Neutrophil (primary cell): Measurements from ENCODE around the gene KIAA1549.

Source experiments
- H3K27ac ChIP-seq: fragments of 200-600 bp; sonication (generic); 2 replicates; pipeline ENCODE4 v1.5.1; 2016; ENCODE audit warnings: mild to moderate bottlenecking, moderate library complexity
- H3K27me3 ChIP-seq: fragments of 200-600 bp; sonication (generic); 2 replicates; pipeline ENCODE4 v1.6.0; 2016; ENCODE audit warnings: mild to moderate bottlenecking
- H3K36me3 ChIP-seq: fragments of 200-600 bp; sonication (generic); 2 replicates; pipeline ENCODE4 v1.5.1; 2017
- H3K4me1 ChIP-seq, 2 experiments: fragments of 200-600 bp in 1 of 2; sonication (generic) in 1 of 2; 1 replicate in 1 of 2; 2 replicates in 1 of 2; pipeline versions ENCODE4 v1.5.1 to v1.6.1; 2013 to 2016; ENCODE audit warnings: low read depth in 1 of 2, low read length in 1 of 2, mild to moderate bottlenecking in 1 of 2, moderate library complexity in 1 of 2; ENCODE audit not compliant: control insufficient read depth in 1 of 2, insufficient read depth in 1 of 2
- H3K4me3 ChIP-seq, 2 experiments: fragments of 200-600 bp in 1 of 2; sonication (generic) in 1 of 2; 1 replicate in 1 of 2; 2 replicates in 1 of 2; pipeline ENCODE4 v1.5.1; 2013 to 2016; ENCODE audit warnings: low read depth in 1 of 2, low read length in 1 of 2, mild to moderate bottlenecking in 1 of 2, moderate library complexity in 1 of 2
- H3K9me3 ChIP-seq: fragments of 200-600 bp; sonication (generic); 2 replicates; pipeline ENCODE4 v1.5.1; 2016
- TF ChIP-seq, protein P1 (sequence below): fragments of 200-600 bp; sonication (generic); IDR thresholded peaks from 2 replicates; pipeline ENCODE4 v1.5.1; 2016; ENCODE audit warnings: antibody characterized with exemption

Gene KIAA1549

GRCh38 chr7:138957217-138957616 lies 24.0 kb downstream of the KIAA1549 start:
- Histone ChIP-seq H3K4me1 (no peaks in the 10 kb centered on the region), H3K4me3 (no peak overlapping the region), H3K36me3 (no peaks in the 10 kb centered on the region), H3K27me3 (no peaks in the 10 kb centered on the region), H3K9me3 (no peaks in the 10 kb centered on the region), H3K27ac (no peak overlapping the region)
- TF ChIP-seq, protein P1, sequence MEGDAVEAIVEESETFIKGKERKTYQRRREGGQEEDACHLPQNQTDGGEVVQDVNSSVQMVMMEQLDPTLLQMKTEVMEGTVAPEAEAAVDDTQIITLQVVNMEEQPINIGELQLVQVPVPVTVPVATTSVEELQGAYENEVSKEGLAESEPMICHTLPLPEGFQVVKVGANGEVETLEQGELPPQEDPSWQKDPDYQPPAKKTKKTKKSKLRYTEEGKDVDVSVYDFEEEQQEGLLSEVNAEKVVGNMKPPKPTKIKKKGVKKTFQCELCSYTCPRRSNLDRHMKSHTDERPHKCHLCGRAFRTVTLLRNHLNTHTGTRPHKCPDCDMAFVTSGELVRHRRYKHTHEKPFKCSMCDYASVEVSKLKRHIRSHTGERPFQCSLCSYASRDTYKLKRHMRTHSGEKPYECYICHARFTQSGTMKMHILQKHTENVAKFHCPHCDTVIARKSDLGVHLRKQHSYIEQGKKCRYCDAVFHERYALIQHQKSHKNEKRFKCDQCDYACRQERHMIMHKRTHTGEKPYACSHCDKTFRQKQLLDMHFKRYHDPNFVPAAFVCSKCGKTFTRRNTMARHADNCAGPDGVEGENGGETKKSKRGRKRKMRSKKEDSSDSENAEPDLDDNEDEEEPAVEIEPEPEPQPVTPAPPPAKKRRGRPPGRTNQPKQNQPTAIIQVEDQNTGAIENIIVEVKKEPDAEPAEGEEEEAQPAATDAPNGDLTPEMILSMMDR, result no peak

DNA sequence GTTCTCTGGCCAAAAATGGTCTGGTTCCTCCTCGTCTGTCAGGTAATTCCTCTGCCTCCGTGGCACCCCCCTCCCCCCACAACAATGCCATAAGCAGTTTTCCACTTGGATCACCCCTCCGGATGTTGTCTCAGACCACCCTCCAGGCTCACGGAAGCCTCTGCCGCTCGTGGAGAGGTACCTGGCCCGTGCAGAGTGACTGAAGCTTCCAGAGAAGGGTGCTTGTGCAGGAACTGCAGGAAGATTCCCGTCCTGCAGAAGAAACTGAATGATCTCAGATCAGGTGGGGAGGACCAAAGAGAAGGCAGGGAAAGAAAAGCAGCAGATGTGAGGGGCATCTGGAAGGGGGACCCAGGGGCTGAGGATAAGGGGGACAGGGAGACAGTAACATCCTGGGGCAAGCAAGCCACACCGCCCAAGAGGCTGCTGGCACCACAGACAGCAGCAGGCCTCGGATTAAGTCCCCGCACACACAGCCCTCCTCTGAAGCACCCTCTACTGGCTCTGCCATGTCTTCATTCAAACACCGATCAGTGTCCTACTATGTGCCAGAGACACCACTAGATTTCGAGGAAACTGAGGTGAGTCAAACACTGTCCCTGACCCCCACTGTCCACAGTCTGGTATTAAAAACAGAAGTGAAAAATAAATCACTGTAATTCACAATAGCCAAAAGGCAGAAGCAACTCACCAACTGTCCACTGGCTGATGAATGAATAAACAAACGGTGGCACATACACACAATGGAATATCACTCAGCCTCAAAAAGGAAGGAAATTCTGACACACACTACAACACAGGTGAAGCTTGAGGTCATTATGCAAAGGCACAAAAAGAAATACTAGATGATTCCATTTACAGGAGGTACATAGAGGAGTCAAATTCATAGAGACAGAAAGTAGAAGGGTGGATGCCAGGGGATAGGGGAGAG lies 26.4 kb downstream of the KIAA1549 start:
- no peak overlapping the region for H3K4me3 ChIP-seq
- TF ChIP-seq, protein P1, result no peak
- no peak overlapping the region for H3K27ac ChIP-seq
- H3K27me3 ChIP-seq, result no peaks in the 10 kb centered on the region
- H3K9me3 ChIP-seq, result no peaks in the 10 kb centered on the region
- no peaks in the 10 kb centered on the region for H3K4me1 ChIP-seq
- no peaks in the 10 kb centered on the region for H3K36me3 ChIP-seq

- no peaks in the 10 kb centered on the region for H3K9me3 ChIP-seq
- H3K4me1 ChIP-seq, result no peaks in the 10 kb centered on the region
- no peaks in the 10 kb centered on the region for H3K27me3 ChIP-seq
- TF ChIP-seq, protein P1, result no peak
- no peaks in the 10 kb centered on the region for H3K36me3 ChIP-seq
- H3K4me3 ChIP-seq, result no peak overlapping the region
- H3K27ac ChIP-seq, result no peak overlapping the region
Measured at GRCh38 chr7:138952791-138953190, 28.4 kb downstream of the KIAA1549 start.

GRCh38 chr7:138951953-138952352 lies 29.2 kb downstream of the KIAA1549 start:
- no peaks in the 10 kb centered on the region for H3K9me3 ChIP-seq
- no peak overlapping the region for H3K4me3 ChIP-seq
- TF ChIP-seq, protein P1, result no peak

GRCh38 chr7:138949421-138950088 lies 31.6 kb downstream of the KIAA1549 start:
- Histone ChIP-seq H3K9me3 (no peaks in the 10 kb centered on the region), H3K36me3 (no peaks in the 10 kb centered on the region), H3K27ac (no peak overlapping the region), H3K27me3 (no peaks in the 10 kb centered on the region), H3K4me3 (no peak overlapping the region), H3K4me1 (no peaks in the 10 kb centered on the region)
- TF ChIP-seq, protein P1, result no peak

More at GRCh38 chr7:138951953-138952352, 29.2 kb downstream of the KIAA1549 start:
- no peaks in the 10 kb centered on the region for H3K4me1 ChIP-seq
- no peaks in the 10 kb centered on the region for H3K36me3 ChIP-seq
- H3K27ac ChIP-seq, result no peak overlapping the region
- no peaks in the 10 kb centered on the region for H3K27me3 ChIP-seq
